Left ventricle myocardium superior (tissue), 1 donor: ENCODE measurements around the gene LDLRAD1. TPM values are rescaled to one million over a fixed set of nuclear protein-coding genes. Genes with fewer than 3 reads are reported as not detected.
"Not testable (repeated sequence)": the region's sequence is repeated elsewhere in the genome, so short reads cannot be mapped to it uniquely, and the experiment has no call there.

Experiments
- ATAC-seq: fragments of 200-7000 bp; cut with Tn5 transposase; one replicate; pipeline ENCODE4 v1.9.1; 2020; ENCODE audit warnings: mild to moderate bottlenecking, moderate library complexity
- DNase-seq: peaks from one replicate; pipeline ENCODE4 v3.0.0-alpha.2; 2020
- intact Hi-C: fragments of 100-400 bp; cut with micrococcal nuclease; formaldehyde crosslinking; loops from one replicate; pipeline ENCODE4 v1.11.0; 2022
- long read RNA-seq: library from polyadenylated mRNA; unstranded; transcript quantifications from one replicate; pipeline ENCODE4 v2.0.0, GENCODE V29; 2021
- total RNA-seq: library from RNA; stranded (reverse); fragmentation: NEBNext Ultra II Directional; extraction: Animal tissue kit (Norgen Biotek cat#: 25700); gene quantifications from one replicate; pipeline ENCODE4 v1.2.1, GENCODE V29; 2021
- donor health status: DM: no; HTN: yes; CAD: no; lungs with severe emphysema.

The LDLRAD1 gene
- not detected for total RNA-seq
- long read RNA-seq, result 0 reads

- no peak for ATAC-seq
- DNase-seq, result no peak
- intact Hi-C loops, result no loop called here
These were observed at the start of gene LDLRAD1 for GRCh38 chr1:54017979-54018378. Gene LDLRAD1, minus strand, starts transcription at chr1:54018186. Its CDS starts 74 bp downstream, at chr1:54018112.

GRCh38 chr1:54064299-54064698 lies 46.3 kb upstream of the LDLRAD1 start:
- no peak for ATAC-seq
- DNase-seq, result no peak
- intact Hi-C loops, result no loop called here

- ATAC-seq (no peak), DNase-seq (no peak)
- intact Hi-C loops, result no loop called here
These were observed 36.4 kb upstream of the LDLRAD1 start for GRCh38 chr1:54054438-54054749.

- intact Hi-C loops, result no loop called here
- no peak for DNase-seq
- ATAC-seq, result peak; percentile 4
These were observed 35.9 kb upstream of the LDLRAD1 start for GRCh38 chr1:54053745-54054437.

- intact Hi-C loops, result no loop called here
- peak; percentile 98 for DNase-seq
- peak; percentile 96 for ATAC-seq
These were observed 35.2 kb upstream of the LDLRAD1 start, which contains the start of the genes TCEANC2 and TMEM59 for GRCh38 chr1:54052934-54053744. Gene TCEANC2, plus strand, starts transcription at chr1:54053608. Its CDS starts 815 bp downstream, at chr1:54054423. Gene TMEM59, minus strand, starts transcription at chr1:54053204. Its CDS starts 16 bp downstream, at chr1:54053188.

- DNase-seq (peak; percentile 37), ATAC-seq (peak; percentile 24)
- intact Hi-C loops, result no loop called here
These were observed 34.5 kb upstream of the LDLRAD1 start for GRCh38 chr1:54052431-54052933.

GRCh38 chr1:54051933-54052430 lies 34.0 kb upstream of the LDLRAD1 start:
- no peak for DNase-seq
- intact Hi-C loops, result no loop called here
- no peak for ATAC-seq

GRCh38 chr1:54050435-54050834 lies 32.4 kb upstream of the LDLRAD1 start:
- intact Hi-C loops, ATAC-seq, DNase-seq: not testable (repeated sequence)

GRCh38 chr1:54047384-54048305 lies 29.7 kb upstream of the LDLRAD1 start:
- intact Hi-C loops, result no loop called here
- no peak for ATAC-seq

GRCh38 chr1:54046671-54047383 lies 28.8 kb upstream of the LDLRAD1 start:
- ATAC-seq (no peak), DNase-seq (no peak)
- intact Hi-C loops, result no loop called here

More at GRCh38 chr1:54047384-54048305, 29.7 kb upstream of the LDLRAD1 start:
- no peak for DNase-seq

GRCh38 chr1:54045496-54045895 lies 27.5 kb upstream of the LDLRAD1 start:
- DNase-seq, result no peak
- no peak for ATAC-seq
- intact Hi-C loops, result no loop called here

GRCh38 chr1:54041806-54042205 lies 23.8 kb upstream of the LDLRAD1 start:
- no peak for DNase-seq
- intact Hi-C loops, result no loop called here
- no peak for ATAC-seq

- DNase-seq (no peak), ATAC-seq (peak; percentile 86)
- intact Hi-C loops, result no loop called here
These were observed 19.5 kb upstream of the LDLRAD1 start for GRCh38 chr1:54037476-54037875.

- ATAC-seq (peak; percentile 42), DNase-seq (no peak)
- intact Hi-C loops, result no loop called here
These were observed 10.6 kb upstream of the LDLRAD1 start for GRCh38 chr1:54028306-54029251.

GRCh38 chr1:54027848-54028247 lies 9.9 kb upstream of the LDLRAD1 start:
- peak; percentile 94 for ATAC-seq
- peak; percentile 51 for DNase-seq
- intact Hi-C loops, result no loop called here

GRCh38 chr1:54024811-54025210 lies 6.8 kb upstream of the LDLRAD1 start:
- intact Hi-C loops, ATAC-seq, DNase-seq: not testable (repeated sequence)

GRCh38 chr1:54024358-54024757 lies 6.4 kb upstream of the LDLRAD1 start:
- no peak for DNase-seq
- intact Hi-C loops, result no loop called here
- no peak for ATAC-seq
